ENCODE data around the gene SNX10.

GRCh38 chr7:26360650-26361049 lies 69.0 kb downstream of the SNX10 start:
- TF ChIP-seq SP1 (IDR thresholded peaks at IDR 0.05; ENCODE audit: low read depth, low read length), result no peak
- TF ChIP-seq YY1 (IDR thresholded peaks at IDR 0.05; ENCODE audit: low read depth, low read length), result no peak
- no peak for TF ChIP-seq CREB1 (IDR thresholded peaks at IDR 0.05)

All from H1 (cell line).